Stimulated activated CD4-positive, alpha-beta T cell treated with anti-CD3 and anti-CD28 coated beads, Interleukin-2, amount 100 ng/mL, for 48 hours (primary cell): ENCODE data around the gene WWOX.
"Not testable (repeated sequence)": the region's sequence is repeated elsewhere in the genome, so short reads cannot be mapped to it uniquely, and the experiment has no call there.

ENCODE experiments used
- DNase-seq, 2 donors: peaks; one replicate each; pipeline ENCODE4 v3.0.0-alpha.2; 2020

Gene WWOX

DNA sequence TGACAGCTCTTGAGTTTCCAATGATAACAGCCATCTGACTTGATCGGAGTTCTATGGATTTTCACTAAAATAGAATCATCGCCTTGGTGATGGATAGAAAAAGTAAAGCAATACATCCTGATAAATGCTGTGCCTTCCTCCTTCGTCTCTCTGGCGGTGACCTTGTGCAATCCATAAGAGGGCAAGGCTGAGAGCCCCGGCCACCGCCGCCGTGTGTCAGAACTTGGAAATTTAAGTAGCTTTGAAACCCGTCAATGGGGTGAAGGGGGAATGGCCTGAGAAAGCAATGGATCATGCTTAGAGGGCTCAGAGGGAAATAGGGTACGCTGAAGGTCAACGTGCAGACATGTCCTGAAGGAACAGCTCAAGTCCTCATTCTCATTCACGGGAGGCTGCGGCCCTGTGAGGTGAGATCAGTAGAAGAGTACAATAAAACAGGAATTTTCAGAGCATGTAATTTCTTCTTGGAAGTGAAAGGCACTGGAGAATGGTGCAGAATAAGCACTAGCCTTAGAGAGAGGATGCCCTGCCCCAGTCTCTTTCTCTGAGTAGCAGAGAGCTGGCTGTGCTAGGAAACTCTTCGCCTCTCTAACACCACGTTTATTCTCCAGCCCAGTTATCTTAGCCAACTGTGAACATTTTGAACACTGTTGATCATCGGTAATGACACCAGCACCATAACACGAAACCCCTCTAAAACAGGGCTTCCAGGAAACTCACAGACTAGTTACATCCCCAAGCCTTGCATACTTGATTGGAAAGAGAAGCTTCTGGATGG is 573.5 kb downstream of the WWOX start:
- DNase-seq, result no peak

DNA sequence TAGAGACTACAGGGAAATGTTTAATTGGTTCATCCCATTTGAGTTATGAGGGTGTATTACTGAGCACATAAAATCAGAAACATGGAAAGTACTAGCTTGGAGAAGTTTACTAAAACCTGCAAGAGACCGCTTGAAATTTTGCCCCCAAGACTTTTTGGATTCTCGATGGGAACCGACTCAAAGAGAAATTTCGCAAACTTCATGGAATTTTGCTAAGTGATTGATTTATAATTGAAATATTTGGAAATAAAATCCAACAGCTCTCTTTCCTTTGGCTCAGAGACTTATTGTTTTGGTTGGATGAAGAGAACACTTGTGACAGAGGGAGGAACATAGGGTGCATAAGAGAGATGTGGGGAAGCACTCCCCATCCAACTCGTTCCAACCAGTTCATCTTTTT is 574.4 kb downstream of the WWOX start:
- no peak for DNase-seq

GRCh38 chr16:78675312-78675711 is 575.9 kb downstream of the WWOX start:
- DNase-seq, result no peak

DNA sequence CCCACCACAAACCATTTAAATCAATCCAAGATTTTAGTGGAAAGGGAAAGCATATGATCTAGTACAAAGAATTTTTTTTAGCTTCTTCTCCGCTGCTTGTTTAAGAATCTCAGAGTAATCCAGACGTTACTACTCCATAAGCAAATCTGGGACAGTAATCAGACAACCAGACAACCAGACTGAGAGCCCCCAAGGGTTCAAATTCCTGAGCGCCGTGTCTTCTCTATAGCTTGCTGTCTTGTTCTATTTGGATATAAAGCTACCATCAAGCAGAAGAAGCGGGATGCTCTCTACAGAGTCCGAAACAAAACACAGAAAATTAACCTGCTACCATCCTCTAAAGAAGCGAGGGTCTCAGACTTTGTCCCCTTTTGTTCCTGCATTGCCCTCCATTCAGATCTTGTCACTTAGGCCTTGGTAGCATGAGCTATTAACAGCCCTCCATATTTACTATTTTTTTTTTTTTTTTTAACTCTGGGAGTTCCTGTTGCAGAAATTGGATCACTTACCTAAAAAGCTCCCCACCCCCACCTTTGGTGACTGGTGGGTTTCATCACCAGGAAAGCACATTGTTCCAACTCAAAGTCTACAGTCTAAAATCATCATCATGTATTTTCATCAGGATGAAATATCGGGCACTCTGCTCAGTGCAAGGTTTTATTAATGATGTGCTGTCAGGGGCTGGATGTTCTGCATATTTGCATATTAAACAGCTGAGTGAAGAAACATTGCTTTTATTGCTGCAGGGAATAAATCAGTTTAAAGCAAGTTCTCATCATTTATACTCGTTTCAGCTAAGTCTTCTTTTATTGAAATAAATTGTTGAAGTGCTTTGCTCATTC is 576.7 kb downstream of the WWOX start:
- DNase-seq, result no peak

- no peak for DNase-seq
These were observed 577.8 kb downstream of the WWOX start for GRCh38 chr16:78677181-78677731.

- no peak for DNase-seq
These were observed 580.1 kb downstream of the WWOX start for GRCh38 chr16:78679546-78679945.

DNA sequence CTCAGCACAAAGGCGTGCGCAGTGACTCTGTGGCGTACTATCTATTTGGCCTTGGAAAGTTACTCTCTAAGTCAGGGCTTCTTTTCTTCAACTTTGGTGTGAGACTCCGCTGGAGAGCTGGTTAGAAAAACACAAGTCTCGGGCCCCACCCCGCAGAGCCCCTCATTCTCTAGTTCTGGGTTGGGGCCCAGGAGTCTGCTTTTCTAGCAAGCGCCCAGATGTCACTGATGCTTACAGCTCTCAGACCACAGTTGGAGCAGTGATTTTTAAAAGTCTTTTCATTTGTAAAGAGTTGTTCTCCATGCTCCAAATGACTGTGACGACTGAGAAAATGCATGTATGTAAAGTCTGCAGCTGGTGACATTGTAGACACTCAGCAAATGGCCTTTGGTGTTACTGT is 582.3 kb downstream of the WWOX start:
- DNase-seq, result no peak

GRCh38 chr16:78684030-78684611 is 584.7 kb downstream of the WWOX start:
- no peak for DNase-seq

DNA sequence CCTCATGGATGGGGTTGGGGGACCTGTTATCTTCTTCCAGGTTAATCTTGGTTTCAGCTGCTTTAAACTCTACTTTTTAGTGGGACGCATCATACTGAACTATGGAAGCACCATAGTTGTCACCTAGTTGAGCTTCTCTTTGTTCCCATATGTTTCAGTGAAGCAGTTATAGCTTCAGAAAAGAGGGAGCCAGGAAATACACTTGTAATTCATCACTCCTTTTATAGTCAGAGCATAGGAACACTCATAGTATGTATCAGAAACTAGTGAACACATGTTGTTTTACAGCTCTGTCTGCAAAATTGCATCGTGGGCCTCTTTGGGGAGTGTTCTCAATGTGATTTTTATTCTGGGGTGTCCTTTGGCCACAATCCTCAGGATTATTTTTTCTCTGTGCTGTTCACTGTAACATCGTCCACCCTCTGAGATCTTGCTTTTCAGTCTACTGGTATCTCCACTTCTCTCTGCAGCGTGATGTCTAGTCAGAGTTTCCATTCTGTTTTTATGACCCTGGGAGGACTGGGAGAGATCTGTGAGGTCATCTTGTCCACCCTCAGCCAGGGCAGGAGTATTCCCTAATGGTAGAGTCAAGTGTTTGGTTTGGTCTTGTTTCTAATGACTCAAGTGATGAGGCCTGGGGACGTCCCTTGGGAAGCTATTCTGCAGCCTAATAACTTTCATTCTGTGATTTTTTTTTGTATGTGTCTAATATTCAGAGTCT is 585.4 kb downstream of the WWOX start:
- no peak for DNase-seq

- DNase-seq, result no peak
These were observed 587.1 kb downstream of the WWOX start for GRCh38 chr16:78686601-78687000.

- no peak for DNase-seq
These were observed 589.6 kb downstream of the WWOX start for GRCh38 chr16:78689028-78689427.

DNA sequence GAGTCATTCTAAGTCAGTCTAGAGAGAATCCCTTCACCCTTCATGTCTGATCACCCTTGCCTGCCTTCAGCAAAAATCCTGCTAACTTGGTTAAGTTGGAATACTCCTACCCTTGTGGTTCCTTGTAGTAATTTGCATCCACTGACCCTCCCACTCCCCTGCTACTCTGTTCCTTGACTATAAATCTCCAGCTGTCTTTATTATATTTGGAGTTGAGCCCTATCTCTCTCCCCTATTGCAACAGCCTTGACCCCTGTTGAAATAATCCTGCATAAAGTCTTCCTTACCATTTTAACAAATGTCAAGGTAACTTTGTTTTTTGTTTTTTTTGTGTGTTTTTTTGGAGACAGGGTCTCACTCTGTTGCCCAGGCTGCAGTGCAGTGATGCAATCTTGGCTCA is 590.1 kb downstream of the WWOX start:
- no peak for DNase-seq

- no peak for DNase-seq
These were observed 591.1 kb downstream of the WWOX start for GRCh38 chr16:78690510-78690909.

DNA sequence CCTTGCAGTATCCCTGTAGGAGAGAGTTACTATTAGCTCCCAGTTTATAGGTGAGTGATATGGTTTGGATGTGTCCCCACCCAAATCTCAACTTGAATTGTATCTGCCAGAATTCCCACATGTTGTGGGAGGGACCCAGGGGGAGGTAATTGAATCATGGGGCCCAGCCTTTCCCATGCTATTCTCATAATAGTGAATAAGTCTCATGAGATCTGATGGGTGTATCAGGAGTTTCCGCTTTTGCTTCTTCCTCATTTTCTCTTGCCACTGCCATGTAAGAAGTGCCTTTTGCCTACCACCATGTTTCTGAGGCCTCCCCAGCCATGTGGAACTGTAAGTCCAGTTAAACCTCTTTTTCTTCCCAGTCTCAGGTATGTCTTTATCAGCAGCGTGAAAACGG is 592.3 kb downstream of the WWOX start:
- not testable (repeated sequence) for DNase-seq

DNA sequence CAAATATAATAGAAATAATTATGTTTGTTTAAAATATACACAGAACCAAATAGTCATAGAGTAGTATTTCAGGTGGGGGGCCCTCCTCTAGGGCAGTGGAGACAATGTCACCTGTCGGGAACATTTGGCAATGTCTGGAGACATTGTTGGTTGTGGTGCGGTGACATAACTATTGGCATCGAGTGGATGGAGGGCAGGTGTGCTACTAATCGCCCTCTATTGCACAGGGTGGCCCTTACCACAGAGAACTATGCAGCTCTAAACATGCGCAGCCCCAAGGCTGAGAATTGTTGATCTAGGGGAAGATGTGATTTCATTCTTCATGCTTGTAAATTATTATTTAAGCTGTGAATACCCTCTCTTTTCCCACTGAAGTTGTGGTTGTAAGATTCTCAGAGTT is 594.0 kb downstream of the WWOX start:
- DNase-seq, result no peak

- no peak for DNase-seq
These were observed 595.0 kb downstream of the WWOX start for GRCh38 chr16:78694414-78694813.

- no peak for DNase-seq
These were observed 595.9 kb downstream of the WWOX start for GRCh38 chr16:78695391-78695790.

DNA sequence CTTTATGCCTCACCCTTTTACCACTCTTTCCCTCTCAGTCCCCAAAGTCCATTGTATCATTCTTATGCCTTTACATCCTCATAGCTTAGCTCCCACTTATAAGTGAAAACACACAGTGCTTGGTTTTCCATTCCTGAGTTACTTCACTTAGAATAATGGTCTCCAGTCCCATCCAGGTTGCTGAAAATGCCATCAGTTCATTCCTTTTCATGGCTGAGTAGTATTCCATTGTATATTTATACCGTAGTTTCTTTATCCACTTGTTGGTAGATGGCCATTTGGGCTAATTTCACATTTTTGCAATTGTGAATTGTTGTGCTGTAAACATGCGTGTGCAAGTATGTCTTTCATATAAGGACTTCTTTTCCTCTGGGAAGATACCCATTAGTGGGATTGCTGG is 597.3 kb downstream of the WWOX start:
- no peak for DNase-seq

DNA sequence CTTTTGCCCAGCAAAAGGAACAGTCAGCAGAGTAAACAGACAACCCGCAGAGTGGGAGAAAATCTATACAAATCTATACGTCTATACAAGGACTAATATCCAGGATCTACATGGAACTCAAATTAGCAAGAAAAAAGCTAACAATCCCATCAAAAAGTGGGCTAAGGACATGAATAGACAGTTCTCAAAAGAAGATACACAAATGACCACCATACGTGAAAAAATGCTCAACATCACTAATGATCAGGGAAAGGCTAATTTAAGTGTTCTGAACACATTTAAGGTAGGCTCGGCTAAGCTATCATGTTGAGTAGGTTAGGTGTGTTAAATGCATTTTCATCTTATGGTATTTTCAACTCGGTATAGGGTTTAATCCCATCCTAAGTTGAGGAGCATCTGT is 598.0 kb downstream of the WWOX start:
- DNase-seq, result no peak

- no peak for DNase-seq
These were observed 604.5 kb downstream of the WWOX start for GRCh38 chr16:78703936-78704335.

DNA sequence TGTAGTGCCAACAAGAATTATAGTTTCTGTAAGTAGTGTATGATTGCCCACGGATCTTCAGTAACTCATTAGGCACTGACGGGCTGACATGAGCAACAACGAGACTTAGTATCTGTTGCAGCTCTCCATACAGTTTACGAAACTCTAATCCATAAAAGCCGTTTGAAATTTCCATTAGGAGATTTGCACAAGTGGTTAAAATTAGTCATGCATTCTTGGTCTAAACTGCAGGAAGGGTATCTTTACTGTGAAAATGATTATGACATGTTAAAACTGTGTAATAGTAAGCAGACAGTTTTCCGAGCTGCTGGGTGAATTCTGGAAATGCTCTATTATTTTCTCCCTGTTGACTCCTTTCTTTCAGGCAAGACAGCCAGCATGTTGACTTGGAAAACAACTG is 605.0 kb downstream of the WWOX start:
- no peak for DNase-seq

- no peak for DNase-seq
These were observed 606.2 kb downstream of the WWOX start for GRCh38 chr16:78705694-78706093.

DNA sequence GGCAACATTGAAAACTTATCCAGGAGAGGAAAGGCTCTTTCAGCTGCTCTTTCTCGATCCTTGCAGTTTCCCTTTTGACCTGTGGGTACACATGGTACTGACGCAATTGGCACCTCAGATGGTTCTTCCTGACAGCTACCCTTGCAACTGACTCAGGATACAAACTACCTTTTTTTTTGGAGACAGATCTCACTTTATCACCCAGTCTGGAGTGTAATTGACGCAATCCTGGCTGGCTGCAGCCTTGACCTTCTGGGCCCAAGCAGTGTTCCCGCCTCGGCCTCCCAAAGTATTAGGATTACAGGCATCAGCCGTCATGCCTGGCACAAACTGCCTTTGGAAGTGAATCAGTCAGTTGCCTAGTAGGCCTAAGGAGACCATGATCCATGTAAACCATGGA is 607.2 kb downstream of the WWOX start:
- DNase-seq, result no peak
